IMR-90 (cell line): Measurements from ENCODE around the gene ARHGAP10. TPM values are rescaled to one million over a fixed set of nuclear protein-coding genes. Genes with fewer than 3 reads are reported as not detected.

ENCODE experiments used
- ATAC-seq: fragments of 200-7000 bp; cut with Tn5 transposase; 2 replicates; pipeline ENCODE4 v1.9.1; 2020; ENCODE audit warnings: low read depth, mild to moderate bottlenecking, moderate library complexity
- BruUV-seq: library from RNA; stranded (reverse); fragments of 400-500 nt; replicated peaks from 2 replicates; lab custom pipeline; 2021; lab: Mats Ljungman, UMichigan
- CTCF ChIA-PET: fragments of 300-600 bp; formaldehyde crosslinking; extraction: SDS; loops from one replicate; lab custom pipeline; 2021; ENCODE audit warnings: antibody characterized with exemption; lab: Yijun Ruan, JAX
- POLR2A ChIA-PET: fragments of 300-600 bp; sonication (Branson Sonifier 250); formaldehyde crosslinking; loops from one replicate; lab custom pipeline; 2022; ENCODE audit warnings: antibody characterized with exemption; ENCODE audit not compliant: unreplicated experiment; lab: Charles Lee
- DNase-seq: peaks from one replicate; pipeline ENCODE4 v3.0.0; 2013
- H2AFZ ChIP-seq: replicated peaks from 2 replicates; pipeline ENCODE3; 2013; ENCODE audit warnings: low read length, mild to moderate bottlenecking; ENCODE audit not compliant: poor library complexity
- H2AK5ac ChIP-seq: 2 replicates; pipeline ENCODE4 v1.6.1; 2013; ENCODE audit warnings: low read depth, low read length, inconsistent platforms
- H2AK9ac ChIP-seq: replicated peaks from 2 replicates; pipeline ENCODE3; 2013; ENCODE audit warnings: mild to moderate bottlenecking, low read depth, low read length, moderate library complexity; ENCODE audit not compliant: poor library complexity
- H2BK120ac ChIP-seq: 2 replicates; pipeline ENCODE4 v1.6.1; 2013; ENCODE audit warnings: low read depth, low read length, inconsistent platforms
- H2BK15ac ChIP-seq: 3 replicates; pipeline ENCODE4 v1.6.1; 2013; ENCODE audit warnings: low read depth, low read length, inconsistent platforms
- H2BK20ac ChIP-seq: 2 replicates; pipeline ENCODE4 v1.6.1; 2013; ENCODE audit warnings: low read depth, mild to moderate bottlenecking, inconsistent platforms, low read length, moderate library complexity
- H2BK5ac ChIP-seq: 2 replicates; pipeline ENCODE4 v1.6.1; 2013; ENCODE audit warnings: mild to moderate bottlenecking, low read depth, low read length, inconsistent platforms; ENCODE audit not compliant: poor library complexity, severe bottlenecking
- H3K14ac ChIP-seq: replicated peaks from 2 replicates; pipeline ENCODE4 v1.6.1; 2013; ENCODE audit warnings: low read depth, low read length, inconsistent platforms
- H3K18ac ChIP-seq: 2 replicates; pipeline ENCODE4 v1.6.1; 2013; ENCODE audit warnings: low read depth, low read length, control low read depth
- H3K23ac ChIP-seq: 2 replicates; pipeline ENCODE4 v1.6.1; 2013; ENCODE audit warnings: low read depth, low read length, inconsistent platforms
- H3K27ac ChIP-seq: 2 replicates; pipeline ENCODE4 v1.5.1; 2013; ENCODE audit warnings: mild to moderate bottlenecking, control low read depth, low read length; ENCODE audit not compliant: insufficient read depth
- H3K27me3 ChIP-seq: 2 replicates; pipeline ENCODE4 v1.6.1; 2013; ENCODE audit warnings: low read length; ENCODE audit not compliant: control insufficient read depth, insufficient read depth
- H3K36me3 ChIP-seq: 2 replicates; pipeline ENCODE4 v1.6.1; 2013; ENCODE audit warnings: low read length, mixed read lengths; ENCODE audit not compliant: control insufficient read depth, insufficient read depth
- H3K4ac ChIP-seq: 2 replicates; pipeline ENCODE4 v1.6.1; 2013; ENCODE audit warnings: low read depth, low read length, inconsistent platforms
- H3K4me1 ChIP-seq: 2 replicates; pipeline ENCODE4 v1.6.1; 2013; ENCODE audit warnings: low read length, mixed read lengths; ENCODE audit not compliant: control insufficient read depth, insufficient read depth
- H3K4me2 ChIP-seq: 2 replicates; pipeline ENCODE4 v1.6.1; 2013; ENCODE audit warnings: low read depth, mild to moderate bottlenecking, control low read depth, low read length, moderate library complexity
- H3K4me3 ChIP-seq: 2 replicates; pipeline ENCODE4 v1.5.1; 2013; ENCODE audit warnings: low read depth, mild to moderate bottlenecking, control low read depth, low read length, moderate library complexity; ENCODE audit not compliant: insufficient read depth
- H3K56ac ChIP-seq: 2 replicates; pipeline ENCODE4 v1.6.1; 2013; ENCODE audit warnings: low read length, inconsistent platforms; ENCODE audit not compliant: insufficient read depth; ENCODE audit errors: extremely low read depth
- H3K79me1 ChIP-seq, 2 experiments: 2 replicates each; pipeline ENCODE4 v1.6.1; 2013; ENCODE audit warnings: low read length in 2 of 2, inconsistent platforms in 1 of 2, low read depth in 1 of 2
- H3K9ac ChIP-seq: 2 replicates; pipeline ENCODE4 v1.6.1; 2013; ENCODE audit warnings: low read depth, low read length, control low read depth
- H3K9me1 ChIP-seq: 2 replicates; pipeline ENCODE4 v1.6.1; 2013; ENCODE audit warnings: low read length, inconsistent platforms; ENCODE audit not compliant: insufficient read depth
- H3K9me3 ChIP-seq: 2 replicates; pipeline ENCODE4 v1.6.1; 2013; ENCODE audit warnings: low read length; ENCODE audit not compliant: control insufficient read depth, insufficient read depth
- H4K20me1 ChIP-seq: 2 replicates; pipeline ENCODE4 v1.6.1; 2013; ENCODE audit warnings: low read length, inconsistent platforms; ENCODE audit not compliant: insufficient read depth
- H4K5ac ChIP-seq: 2 replicates; pipeline ENCODE4 v1.6.1; 2013; ENCODE audit warnings: mild to moderate bottlenecking, low read depth, low read length, control low read depth
- H4K8ac ChIP-seq, 2 experiments: 2 replicates each; pipeline ENCODE4 v1.6.1; 2013; ENCODE audit warnings: low read depth in 2 of 2, low read length in 2 of 2, control low read depth in 1 of 2, inconsistent platforms in 1 of 2
- H4K91ac ChIP-seq: 2 replicates; pipeline ENCODE4 v1.6.1; 2013; ENCODE audit warnings: low read depth, low read length, inconsistent platforms; ENCODE audit not compliant: insufficient read depth
- MAZ ChIP-seq: IDR thresholded peaks from 2 replicates; pipeline ENCODE4 v1.6.1; 2012; ENCODE audit warnings: low read depth, mild to moderate bottlenecking, low read length, improper control_type of control experiment, moderate library complexity, borderline replicate concordance
- WGBS, 2 experiments: methylation state at CpG; one replicate each; pipeline versions ENCODE4 v1.1.5 to v1.1.7; 2013; ENCODE audit warnings: missing lambda C conversion rate in 2 of 2; ENCODE audit not compliant: insufficient read length in 1 of 2; ENCODE audit errors: extremely low coverage in 2 of 2; 5-methylcytosine and 5-hydroxymethylcytosine counted together
- dilution Hi-C: fragments of 300-500 bp; cut with HindIII; formaldehyde crosslinking; loops from one replicate; pipeline ENCODE4 v1.14.3; 2018; ENCODE audit warnings: low sequenced_read_pairs; ENCODE audit not compliant: unreplicated experiment
- in situ Hi-C: fragments of 300-500 bp; cut with MboI; formaldehyde crosslinking; loops from 3 replicates; pipeline ENCODE4 v1.14.3; 2019; ENCODE audit warnings: low sequenced_read_pairs, inconsistent platforms, mixed read lengths
- intact Hi-C: fragments of 100-400 bp; cut with micrococcal nuclease; formaldehyde crosslinking; loops from 2 replicates; pipeline ENCODE4 v1.10.0; 2022
- polyA plus RNA-seq, 3 experiments: library from polyadenylated mRNA; depleted of rRNA; stranded (reverse); fragments of >200 nt; gene quantifications; 2 replicates each; pipeline ENCODE4 v1.2.3, GENCODE V29; 2012; ENCODE audit warnings: low replicate concordance in 1 of 3
- total RNA-seq: library from RNA; depleted of rRNA; stranded (reverse); fragments of >200 nt; gene quantifications from 2 replicates; pipeline ENCODE4 v1.2.3, GENCODE V29; 2012
- TF ChIP-seq, protein P1 (sequence below): conservative IDR thresholded peaks from 2 replicates; pipeline ENCODE4 v1.5.1; 2012; ENCODE audit warnings: mild to moderate bottlenecking, low read depth, low read length, improper control_type of control experiment

The ARHGAP10 gene
- total and polyA plus RNA-seq, 2 of the 4 experiments (the other 2 are of a cell fraction) = 27.1 to 29.4 TPM

DNA sequence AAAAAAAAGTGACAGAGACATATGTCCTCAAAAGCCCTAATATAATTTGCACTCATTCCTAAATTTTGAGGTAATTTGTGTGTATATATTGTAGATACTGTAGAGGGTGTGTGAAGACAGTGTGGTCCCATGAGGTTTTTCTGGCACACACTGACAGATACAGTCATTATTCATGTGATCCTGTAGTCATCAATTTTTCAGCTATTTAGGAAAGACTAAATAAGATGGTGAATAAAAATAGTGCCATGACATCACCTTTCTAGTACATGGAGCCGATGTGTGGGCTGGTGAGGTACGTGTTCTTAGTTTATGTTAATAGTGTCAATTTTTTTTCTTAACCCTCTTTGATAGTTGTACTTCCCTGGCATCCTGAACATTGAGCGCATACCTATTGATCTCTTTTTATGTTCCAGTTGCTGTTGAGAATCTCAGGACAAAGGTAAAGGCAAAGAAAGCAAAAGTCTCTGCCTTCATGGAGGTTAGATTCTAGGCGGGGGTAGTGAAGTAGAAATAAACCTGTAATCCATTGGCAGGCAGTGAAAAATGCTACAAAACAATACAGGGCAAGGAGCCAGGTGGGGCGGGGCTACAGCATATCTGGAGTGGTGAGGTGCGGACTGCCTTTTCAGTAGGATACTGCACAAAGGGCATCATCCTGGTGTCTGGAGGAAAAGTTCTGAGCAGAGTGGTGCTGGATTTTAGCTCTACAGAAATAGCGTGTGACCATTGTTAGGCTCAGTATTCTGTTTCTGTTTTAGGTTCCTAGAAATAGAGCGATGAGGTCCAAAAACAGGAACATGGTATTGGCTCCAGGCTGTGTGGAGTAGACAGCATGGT is 93.8 kb downstream of the ARHGAP10 start:
- BruUV-seq = no TSS peak
- ATAC-seq = no peak
- WGBS, 2 experiments = 100% methylated on average over 3 of the region's 8 CpGs; no CpG with 5 or more reads in 1 of the 2 experiments

More for the DNA sequence above, 93.8 kb downstream of the ARHGAP10 start:
- H3K79me1 ChIP-seq = peaks cover 46 to 75% of the 10 kb centered on the region in 2 experiments
- H4K20me1 ChIP-seq = peaks cover 6% of the 10 kb centered on the region
- H2BK20ac ChIP-seq = no peak overlapping the region
- no peak overlapping the region for H3K4me2 ChIP-seq
- H4K8ac ChIP-seq = no peak overlapping the region
- H3K23ac ChIP-seq = no peak overlapping the region
- no peak overlapping the region for H3K18ac ChIP-seq
- no peak overlapping the region for H3K9ac ChIP-seq
- H4K91ac ChIP-seq = no peak overlapping the region
- no peak overlapping the region for H2AK9ac ChIP-seq
- H2BK5ac ChIP-seq = no peak overlapping the region
- H3K9me3 ChIP-seq = no peaks in the 10 kb centered on the region
- H3K4me1 ChIP-seq = peaks cover 24% of the 10 kb centered on the region
- H3K36me3 ChIP-seq = peaks cover 9% of the 10 kb centered on the region
- in situ Hi-C loops = no loop called here
- no peak overlapping the region for H3K56ac ChIP-seq
- H3K27me3 ChIP-seq = no peaks in the 10 kb centered on the region
- no peak overlapping the region for H2AFZ ChIP-seq
- intact Hi-C loops = no loop called here
- H2BK120ac ChIP-seq = no peak overlapping the region
- H3K14ac ChIP-seq = no peak overlapping the region
- H3K27ac ChIP-seq = no peak overlapping the region
- H3K4ac ChIP-seq = no peak overlapping the region
- DNase-seq = no peak
- TF ChIP-seq MAZ = no peak
- TF ChIP-seq, protein P1, sequence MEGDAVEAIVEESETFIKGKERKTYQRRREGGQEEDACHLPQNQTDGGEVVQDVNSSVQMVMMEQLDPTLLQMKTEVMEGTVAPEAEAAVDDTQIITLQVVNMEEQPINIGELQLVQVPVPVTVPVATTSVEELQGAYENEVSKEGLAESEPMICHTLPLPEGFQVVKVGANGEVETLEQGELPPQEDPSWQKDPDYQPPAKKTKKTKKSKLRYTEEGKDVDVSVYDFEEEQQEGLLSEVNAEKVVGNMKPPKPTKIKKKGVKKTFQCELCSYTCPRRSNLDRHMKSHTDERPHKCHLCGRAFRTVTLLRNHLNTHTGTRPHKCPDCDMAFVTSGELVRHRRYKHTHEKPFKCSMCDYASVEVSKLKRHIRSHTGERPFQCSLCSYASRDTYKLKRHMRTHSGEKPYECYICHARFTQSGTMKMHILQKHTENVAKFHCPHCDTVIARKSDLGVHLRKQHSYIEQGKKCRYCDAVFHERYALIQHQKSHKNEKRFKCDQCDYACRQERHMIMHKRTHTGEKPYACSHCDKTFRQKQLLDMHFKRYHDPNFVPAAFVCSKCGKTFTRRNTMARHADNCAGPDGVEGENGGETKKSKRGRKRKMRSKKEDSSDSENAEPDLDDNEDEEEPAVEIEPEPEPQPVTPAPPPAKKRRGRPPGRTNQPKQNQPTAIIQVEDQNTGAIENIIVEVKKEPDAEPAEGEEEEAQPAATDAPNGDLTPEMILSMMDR = no peak
- H4K5ac ChIP-seq = no peak overlapping the region
- CTCF ChIA-PET = no interaction called here
- dilution Hi-C loops = no loop called here
- POLR2A ChIA-PET = no interaction called here
- no peak overlapping the region for H2BK15ac ChIP-seq
- 0 out of 2 replicates have a peak overlapping the region, but pooled peaks have one; percentile 16 for H2AK5ac ChIP-seq
- no peak overlapping the region for H3K4me3 ChIP-seq
- H3K9me1 ChIP-seq = peaks cover 30% of the 10 kb centered on the region
